ENCODE results near the gene PLXNC1. TPM values are rescaled to one million over a fixed set of nuclear protein-coding genes. Genes with fewer than 3 reads are reported as not detected.

The PLXNC1 gene
- total RNA-seq, 4 donors from 2014 or later, result 4.8 to 6.8 (median 6.2) TPM

- Histone ChIP-seq H3K27me3 (peaks cover 7% of the 10 kb centered on the region), H3K9me3 (no peaks in the 10 kb centered on the region), H3K36me3 (no peaks in the 10 kb centered on the region), H3K4me1 (no peaks in the 10 kb centered on the region), H3K4me3 (no peak overlapping the region), H3K27ac (no peak overlapping the region)
- ATAC-seq, result no peak
- 68 to 86% methylated on average over 9 to 12 of the region's 12 CpGs for WGBS, 2 donors (ENCODE audit: low coverage in 1 of 2)
- TF ChIP-seq CTCF (IDR thresholded peaks at IDR 0.05) (no peak), EP300 (IDR thresholded peaks at IDR 0.05) (no peak), POLR2A (IDR thresholded peaks at IDR 0.05) (no peak), POLR2AphosphoS5 (IDR thresholded peaks at IDR 0.05) (no peak)
These were observed 20.9 kb upstream of the PLXNC1 start for GRCh38 chr12:94127239-94128131.

- Histone ChIP-seq H3K27me3 (peaks cover 7% of the 10 kb centered on the region), H3K27ac (no peak overlapping the region), H3K4me1 (no peaks in the 10 kb centered on the region), H3K36me3 (no peaks in the 10 kb centered on the region), H3K4me3 (no peak overlapping the region), H3K9me3 (no peaks in the 10 kb centered on the region)
- no peak for TF ChIP-seq EP300 (IDR thresholded peaks at IDR 0.05)
- no peak for TF ChIP-seq POLR2AphosphoS5 (IDR thresholded peaks at IDR 0.05)
- TF ChIP-seq CTCF (IDR thresholded peaks at IDR 0.05), result no peak
- no peak for TF ChIP-seq POLR2A (IDR thresholded peaks at IDR 0.05)
- no peak for ATAC-seq
- 61 to 63% methylated on average over 4 of the region's 4 CpGs for WGBS, 2 donors (ENCODE audit: low coverage in 1 of 2)
These were observed 20.1 kb upstream of the PLXNC1 start for GRCh38 chr12:94128280-94128679.

DNA sequence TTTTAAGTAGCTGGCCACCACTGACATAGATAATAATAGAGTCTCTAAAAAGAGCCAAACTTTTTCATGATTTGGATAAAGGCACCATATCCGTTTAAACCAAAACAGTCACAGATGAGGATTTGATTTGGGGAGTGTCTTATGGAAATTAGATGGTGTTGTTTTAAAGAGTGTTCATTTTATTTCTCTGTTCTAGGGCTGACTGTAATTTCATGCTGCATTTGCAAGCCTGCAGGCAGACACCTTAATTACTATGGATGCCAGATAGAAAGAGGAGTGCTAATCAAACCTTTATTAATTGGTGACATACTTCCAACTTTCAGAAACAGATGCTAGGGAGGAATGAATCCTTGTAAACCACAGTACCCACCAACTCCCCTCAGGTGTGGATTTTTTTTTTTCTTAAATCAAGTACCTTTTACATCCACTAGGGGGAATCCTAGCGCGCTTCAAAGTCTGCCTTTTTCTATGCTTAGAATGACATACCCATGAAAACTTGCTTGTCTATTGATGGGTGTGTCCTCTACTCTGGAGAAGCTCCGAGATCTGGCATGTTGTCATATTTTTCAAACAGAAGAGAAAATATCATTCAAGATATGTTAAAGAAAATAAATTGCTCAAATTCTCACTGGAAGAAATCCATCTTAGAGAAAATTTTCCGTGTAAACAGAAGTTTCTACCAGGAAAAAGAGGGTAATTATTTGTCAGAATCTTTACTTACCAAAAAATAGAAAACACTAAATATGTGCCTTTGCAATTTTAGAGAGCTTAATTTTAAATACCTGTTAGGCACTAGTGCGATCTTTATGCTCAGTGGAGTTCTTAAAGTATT, 14.2 kb upstream of the PLXNC1 start:
- Histone ChIP-seq H3K4me3 (no peak overlapping the region), H3K4me1 (no peaks in the 10 kb centered on the region), H3K9me3 (no peaks in the 10 kb centered on the region), H3K27me3 (peaks cover 11% of the 10 kb centered on the region), H3K27ac (no peak overlapping the region), H3K36me3 (no peaks in the 10 kb centered on the region)
- ATAC-seq, result peak; percentile 65
- WGBS, 2 donors (ENCODE audit: low coverage in 1 of 2), result 25 to 28% methylated on average over 6 of the region's 6 CpGs
- no peak for TF ChIP-seq POLR2A (IDR thresholded peaks at IDR 0.05)
- peak; percentile 76 to 82 (median 81) for TF ChIP-seq CTCF (IDR thresholded peaks at IDR 0.05)

- Histone ChIP-seq H3K9me3 (no peaks in the 10 kb centered on the region), H3K27ac (no peak overlapping the region), H3K36me3 (no peaks in the 10 kb centered on the region), H3K4me3 (no peak overlapping the region), H3K4me1 (no peaks in the 10 kb centered on the region), H3K27me3 (peaks cover 9% of the 10 kb centered on the region)
- no peak for TF ChIP-seq CTCF (IDR thresholded peaks at IDR 0.05)
- no peak for TF ChIP-seq EP300 (IDR thresholded peaks at IDR 0.05)
- no peak for TF ChIP-seq POLR2A (IDR thresholded peaks at IDR 0.05)
- TF ChIP-seq POLR2AphosphoS5 (IDR thresholded peaks at IDR 0.05), result no peak
- ATAC-seq, result no peak
- WGBS, 2 donors (ENCODE audit: low coverage in 1 of 2), result 100% methylated on average over 1 of the region's 1 CpG
These were observed 12.5 kb upstream of the PLXNC1 start for GRCh38 chr12:94135896-94136295.
